Tibial nerve (tissue), 4 donors: ENCODE measurements around the gene PGLYRP4. TPM values are rescaled to one million over a fixed set of nuclear protein-coding genes. Genes with fewer than 3 reads are reported as not detected.

Experiments used
- DNase-seq, 2 donors: peaks; one replicate each; pipeline ENCODE4 v3.0.0-alpha.2; 2019; ENCODE audit warnings: low spot score in 2 of 2
- H3K27ac ChIP-seq, 4 donors: fragments of 200-600 bp; sonication (generic) in 3 of 4; one replicate each; pipeline ENCODE4 v1.5.1; 2017 to 2019; ENCODE audit warnings: mild to moderate bottlenecking in 1 of 4
- H3K27me3 ChIP-seq, 2 donors: fragments of 200-600 bp; sonication (generic) in 1 of 2; one replicate each; pipeline versions ENCODE4 v1.5.1 to v1.6.0; 2017 to 2019
- H3K36me3 ChIP-seq, 3 donors: fragments of 200-600 bp; sonication (generic); one replicate each; pipeline ENCODE4 v1.5.1; 2018 to 2019
- H3K4me1 ChIP-seq, 4 donors: fragments of 200-600 bp; sonication (generic) in 3 of 4; one replicate each; pipeline ENCODE4 v1.5.1; 2017 to 2019
- H3K4me3 ChIP-seq, 4 donors: fragments of 200-600 bp; sonication (generic) in 3 of 4; one replicate each; pipeline ENCODE4 v1.5.1; 2017 to 2019; ENCODE audit warnings: mild to moderate bottlenecking in 1 of 4, moderate library complexity in 1 of 4
- H3K9me3 ChIP-seq, 4 donors: fragments of 200-600 bp; sonication (generic) in 3 of 4; one replicate each; pipeline ENCODE4 v1.5.1; 2017 to 2019
- EP300 ChIP-seq, 2 donors: sonication (generic); formaldehyde crosslinking; IDR thresholded peaks; one replicate each; pipeline ENCODE4 v1.6.1; 2017; ENCODE audit warnings: antibody characterized with exemption in 2 of 2, mild to moderate bottlenecking in 1 of 2
- POLR2A ChIP-seq, 2 donors: fragments of 450-650 bp; IDR thresholded peaks; one replicate each; pipeline ENCODE4 v1.6.1; 2017; ENCODE audit warnings: antibody characterized with exemption in 2 of 2, mild to moderate bottlenecking in 2 of 2, moderate library complexity in 2 of 2
- WGBS, 2 donors: methylation state at CpG; one replicate each; pipeline ENCODE4 v1.1.5; 2018; 5-methylcytosine and 5-hydroxymethylcytosine counted together
- total RNA-seq, 4 donors: library from RNA; depleted of rRNA; stranded (reverse); fragments of >200 nt; gene quantifications; one replicate each; pipeline ENCODE4 v1.1.0, GENCODE V29; 2016
- TF ChIP-seq, protein P1 (sequence below), 5 experiments: fragments of 200-600 bp in 3 of 5; fragments of 450-650 bp in 2 of 5; sonication (generic) in 3 of 5; IDR thresholded peaks; one replicate each; pipeline ENCODE4 v1.5.1; 2016 to 2019; ENCODE audit warnings: antibody characterized with exemption in 5 of 5, mild to moderate bottlenecking in 3 of 5, moderate library complexity in 2 of 5

PGLYRP4 gene
- total RNA-seq, 4 donors from 2014 or later = not detected

- WGBS, 2 donors = 75 to 86% methylated on average over 7 of the region's 7 CpGs
- no peaks in the 10 kb centered on the region for H3K36me3 ChIP-seq
- DNase-seq = no peak
- peaks cover 0 to 30% of the 10 kb centered on the region in 2 donors for H3K27me3 ChIP-seq
- no peak overlapping the region for H3K4me3 ChIP-seq
- TF ChIP-seq, protein P1, sequence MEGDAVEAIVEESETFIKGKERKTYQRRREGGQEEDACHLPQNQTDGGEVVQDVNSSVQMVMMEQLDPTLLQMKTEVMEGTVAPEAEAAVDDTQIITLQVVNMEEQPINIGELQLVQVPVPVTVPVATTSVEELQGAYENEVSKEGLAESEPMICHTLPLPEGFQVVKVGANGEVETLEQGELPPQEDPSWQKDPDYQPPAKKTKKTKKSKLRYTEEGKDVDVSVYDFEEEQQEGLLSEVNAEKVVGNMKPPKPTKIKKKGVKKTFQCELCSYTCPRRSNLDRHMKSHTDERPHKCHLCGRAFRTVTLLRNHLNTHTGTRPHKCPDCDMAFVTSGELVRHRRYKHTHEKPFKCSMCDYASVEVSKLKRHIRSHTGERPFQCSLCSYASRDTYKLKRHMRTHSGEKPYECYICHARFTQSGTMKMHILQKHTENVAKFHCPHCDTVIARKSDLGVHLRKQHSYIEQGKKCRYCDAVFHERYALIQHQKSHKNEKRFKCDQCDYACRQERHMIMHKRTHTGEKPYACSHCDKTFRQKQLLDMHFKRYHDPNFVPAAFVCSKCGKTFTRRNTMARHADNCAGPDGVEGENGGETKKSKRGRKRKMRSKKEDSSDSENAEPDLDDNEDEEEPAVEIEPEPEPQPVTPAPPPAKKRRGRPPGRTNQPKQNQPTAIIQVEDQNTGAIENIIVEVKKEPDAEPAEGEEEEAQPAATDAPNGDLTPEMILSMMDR (IDR thresholded peaks at IDR 0.05) = peak in 1 of 5 experiments; percentile 13
- TF ChIP-seq POLR2A (IDR thresholded peaks at IDR 0.05) = no peak
- TF ChIP-seq EP300 (IDR thresholded peaks at IDR 0.05) = no peak
- no peak overlapping the region for H3K27ac ChIP-seq
- no peaks in the 10 kb centered on the region for H3K9me3 ChIP-seq
- peaks cover 0 to 6% (median 0%) of the 10 kb centered on the region in 4 donors for H3K4me1 ChIP-seq
Measured at GRCh38 chr1:153353226-153353947, 4.7 kb upstream of the PGLYRP4 start.

GRCh38 chr1:153352523-153352922 lies 3.9 kb upstream of the PGLYRP4 start:
- no peak for TF ChIP-seq EP300 (IDR thresholded peaks at IDR 0.05)
- TF ChIP-seq, protein P1 (IDR thresholded peaks at IDR 0.05) = peak; percentile 75 to 83 (median 79)
- H3K4me3 ChIP-seq = no peak overlapping the region
- H3K4me1 ChIP-seq = peaks cover 0 to 6% (median 0%) of the 10 kb centered on the region in 4 donors
- H3K36me3 ChIP-seq = no peaks in the 10 kb centered on the region
- 0 to 1% methylated on average over 4 of the region's 4 CpGs for WGBS, 2 donors
- peaks cover 0 to 39% of the 10 kb centered on the region in 2 donors for H3K27me3 ChIP-seq
- H3K9me3 ChIP-seq = no peaks in the 10 kb centered on the region
- no peak overlapping the region for H3K27ac ChIP-seq
- DNase-seq = peak in 1 of 2 donors; percentile 53

GRCh38 chr1:153350321-153350957 lies 1.8 kb upstream of the PGLYRP4 start:
- Histone ChIP-seq H3K36me3 (no peaks in the 10 kb centered on the region), H3K4me1 (no peaks in the 10 kb centered on the region), H3K9me3 (no peaks in the 10 kb centered on the region), H3K27ac (no peak overlapping the region), H3K4me3 (no peak overlapping the region), H3K27me3 (peaks cover 0 to 57% of the 10 kb centered on the region in 2 donors)
- no peak for DNase-seq
- WGBS, 2 donors = 37 to 41% methylated on average over 1 of the region's 1 CpG
- TF ChIP-seq EP300 (IDR thresholded peaks at IDR 0.05) = no peak
- TF ChIP-seq, protein P1 (IDR thresholded peaks at IDR 0.05) = no peak
- TF ChIP-seq POLR2A (IDR thresholded peaks at IDR 0.05) = no peak

DNA sequence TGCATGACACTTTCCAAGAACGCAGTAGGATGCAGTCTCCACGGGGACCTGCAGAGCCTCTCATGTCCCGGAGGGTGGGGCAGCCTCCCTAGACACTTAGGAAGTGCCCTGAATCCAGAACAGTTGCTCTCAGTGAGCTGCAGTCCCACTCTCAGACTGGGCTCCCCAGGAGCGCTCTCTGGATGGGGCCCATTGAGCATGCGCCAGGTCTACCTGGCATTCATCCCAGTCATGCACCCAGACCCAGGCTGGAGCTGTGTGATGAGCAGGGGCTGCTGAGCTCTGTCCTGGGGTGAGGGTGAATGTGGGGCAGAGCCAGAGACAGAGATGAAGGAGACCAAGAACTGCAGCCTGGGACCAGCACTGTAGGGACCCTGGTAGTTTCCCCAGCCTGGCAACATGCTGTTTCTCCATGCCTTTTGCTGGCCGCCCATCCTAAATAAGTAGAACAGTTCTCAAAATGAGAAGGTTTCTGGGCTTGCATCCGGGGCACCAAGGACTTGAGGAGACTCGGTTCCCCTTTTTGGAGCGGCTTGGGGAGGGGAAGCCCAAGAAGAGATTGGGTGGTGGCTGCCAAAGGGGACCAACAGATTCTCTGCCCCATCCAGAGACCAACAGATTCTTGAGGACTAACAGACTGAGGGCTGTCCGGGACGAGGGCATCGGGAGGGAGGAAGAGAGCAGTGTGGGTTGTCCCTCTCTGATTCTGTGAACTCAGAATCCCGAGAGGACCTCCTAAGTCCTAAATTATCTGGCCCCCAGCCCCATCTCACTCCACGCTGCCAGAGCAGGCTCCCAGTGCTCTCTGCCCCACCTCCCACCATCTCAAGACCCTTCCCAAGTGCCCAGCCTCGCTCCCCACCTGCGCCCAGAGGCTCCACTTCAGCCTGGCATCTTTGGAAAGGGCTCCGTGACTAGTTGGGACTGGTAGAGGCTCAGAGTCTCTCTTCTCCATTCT lies 1.0 kb upstream of the PGLYRP4 start:
- TF ChIP-seq POLR2A (IDR thresholded peaks at IDR 0.05) (no peak), EP300 (IDR thresholded peaks at IDR 0.05) (no peak)
- TF ChIP-seq, protein P1 (IDR thresholded peaks at IDR 0.05) = no peak
- Histone ChIP-seq H3K4me1 (no peaks in the 10 kb centered on the region), H3K27ac (no peak overlapping the region)

More for the DNA sequence above, 1.0 kb upstream of the PGLYRP4 start:
- H3K9me3 ChIP-seq = no peaks in the 10 kb centered on the region
- DNase-seq = no peak
- WGBS, 2 donors = 64% methylated on average over 16 to 17 of the region's 17 CpGs
- peaks cover 0 to 65% of the 10 kb centered on the region in 2 donors for H3K27me3 ChIP-seq
- H3K4me3 ChIP-seq = no peak overlapping the region
- H3K36me3 ChIP-seq = no peaks in the 10 kb centered on the region
